Activated CD8-positive, alpha-beta memory T cell treated with anti-CD3 and anti-CD28 coated beads, Interleukin-2, amount 50 U/mL, for 24 hours (primary cell): ENCODE results near the gene CCNJL.
"Not testable (repeated sequence)": the region's sequence is repeated elsewhere in the genome, so short reads cannot be mapped to it uniquely, and the experiment has no call there.

Experiments
- DNase-seq: peaks from one replicate; pipeline ENCODE4 v3.0.0-alpha.2; 2020; ENCODE audit errors: extremely low read depth

Gene CCNJL

DNA sequence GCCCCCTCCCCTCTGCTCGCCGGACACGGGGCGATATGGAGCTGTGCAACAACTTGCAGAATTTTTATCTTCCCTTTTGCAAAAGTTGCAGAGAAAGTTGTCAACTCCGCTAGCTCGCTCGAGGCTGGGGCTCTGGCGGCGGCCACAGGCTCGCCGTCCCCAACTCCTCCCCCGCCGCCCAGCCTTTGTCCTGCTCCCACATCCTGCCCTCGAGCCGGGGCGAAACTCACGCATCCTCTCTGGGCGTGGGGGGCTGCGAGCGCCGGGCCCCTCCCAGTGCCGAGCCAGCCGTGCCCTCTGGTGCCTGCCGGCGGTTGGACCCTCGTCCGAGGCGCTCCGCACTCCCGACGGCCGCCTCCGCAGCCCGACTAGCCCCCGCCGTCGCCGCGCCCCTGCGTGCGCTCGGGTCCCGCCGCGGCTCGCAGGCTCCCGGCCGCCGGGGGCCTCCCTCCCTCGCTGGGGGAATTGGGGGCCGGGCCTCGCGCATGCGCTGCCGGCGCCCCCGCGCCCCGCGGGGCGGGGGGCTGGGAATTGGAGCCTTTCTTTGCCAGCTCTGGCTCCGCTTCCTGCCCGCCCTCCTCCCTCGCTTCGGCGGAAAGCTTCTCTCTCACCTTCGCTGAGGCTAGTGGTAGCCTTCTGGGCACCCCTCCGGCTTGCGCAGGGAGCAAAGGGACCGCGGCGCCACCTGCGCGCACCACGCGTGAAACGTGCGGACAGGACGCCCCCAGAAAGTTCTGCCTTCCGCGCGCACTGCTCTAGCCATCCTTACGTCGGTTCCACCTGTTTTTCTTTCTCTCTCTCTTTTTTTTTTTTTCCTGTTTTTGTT, at the start of gene CCNJL:
CCNJL (minus strand) TSS at position 431 of the 826 bp plus-strand sequence. CDS start 641 bp downstream, outside the sequence.
- DNase-seq: no peak

- no peak for DNase-seq
These were observed 49.4 kb upstream of the CCNJL start for GRCh38 chr5:160361624-160362228.

DNA sequence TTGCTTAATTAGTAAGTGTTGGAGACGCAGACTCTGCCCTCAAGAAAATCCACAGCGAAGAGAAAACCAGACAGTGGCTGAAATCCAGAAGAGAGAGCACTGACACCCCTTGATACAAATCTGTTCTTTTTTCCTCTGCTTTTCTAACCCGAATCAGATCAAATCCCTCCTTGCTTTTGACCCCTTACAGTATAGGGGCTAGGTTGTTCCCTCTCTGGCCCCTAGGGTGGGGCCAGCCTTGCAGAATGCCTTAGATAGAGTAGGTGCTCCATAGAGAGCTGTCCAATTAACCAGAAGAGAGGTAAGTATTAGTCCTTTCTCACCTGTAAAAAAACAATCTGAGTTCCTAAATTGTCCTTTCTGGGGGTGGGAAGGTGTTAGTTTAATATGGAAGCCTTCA, 47.9 kb upstream of the CCNJL start:
- DNase-seq: no peak

DNA sequence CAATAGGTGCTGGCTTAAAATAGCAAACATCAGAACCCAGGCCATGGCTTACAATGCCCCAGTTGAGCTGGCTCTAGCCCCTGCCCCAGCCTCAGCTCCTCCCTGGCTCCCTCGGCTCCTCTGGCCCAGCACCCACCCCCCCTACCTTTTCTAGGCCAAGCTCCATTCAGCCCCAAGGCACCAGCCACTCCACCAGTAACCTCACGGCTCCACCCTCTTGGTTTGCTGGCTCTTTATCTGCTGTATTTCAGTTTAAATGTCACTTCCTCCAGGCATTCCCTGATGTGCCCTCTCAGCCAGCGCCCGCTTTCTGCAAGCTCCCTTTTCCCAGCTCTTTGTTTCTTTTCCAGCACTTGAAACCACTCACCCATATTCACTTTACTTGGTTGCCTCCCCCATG, 47.5 kb upstream of the CCNJL start:
- no peak for DNase-seq

DNA sequence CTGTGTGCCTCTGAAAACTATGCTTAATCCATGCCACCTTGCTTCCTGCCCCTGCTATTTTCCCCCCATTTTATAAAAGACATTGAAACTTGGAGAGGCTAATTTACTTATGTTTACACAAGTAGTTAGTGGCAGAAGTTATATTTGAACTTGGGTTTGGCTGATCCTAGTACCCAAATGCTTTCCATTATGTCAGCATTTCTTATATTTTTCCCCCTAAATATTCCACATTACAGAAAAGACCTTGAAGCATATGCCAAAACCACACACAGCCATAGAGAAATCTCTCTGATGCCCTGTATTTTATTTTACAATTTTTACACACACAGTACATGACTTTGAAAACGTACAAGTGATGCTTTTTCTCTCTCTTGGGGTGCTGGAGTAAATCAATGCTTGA, 46.9 kb upstream of the CCNJL start:
- no peak for DNase-seq

GRCh38 chr5:160357861-160358411, 45.6 kb upstream of the CCNJL start:
- DNase-seq: no peak

- no peak for DNase-seq
These were observed 45.0 kb upstream of the CCNJL start for GRCh38 chr5:160357394-160357793.

GRCh38 chr5:160356550-160357347, 44.4 kb upstream of the CCNJL start:
- DNase-seq: no peak

- DNase-seq: no peak
These were observed 42.3 kb upstream of the CCNJL start for GRCh38 chr5:160354666-160355065.

- DNase-seq: no peak
These were observed 41.0 kb upstream of the CCNJL start for GRCh38 chr5:160353379-160353778.

DNA sequence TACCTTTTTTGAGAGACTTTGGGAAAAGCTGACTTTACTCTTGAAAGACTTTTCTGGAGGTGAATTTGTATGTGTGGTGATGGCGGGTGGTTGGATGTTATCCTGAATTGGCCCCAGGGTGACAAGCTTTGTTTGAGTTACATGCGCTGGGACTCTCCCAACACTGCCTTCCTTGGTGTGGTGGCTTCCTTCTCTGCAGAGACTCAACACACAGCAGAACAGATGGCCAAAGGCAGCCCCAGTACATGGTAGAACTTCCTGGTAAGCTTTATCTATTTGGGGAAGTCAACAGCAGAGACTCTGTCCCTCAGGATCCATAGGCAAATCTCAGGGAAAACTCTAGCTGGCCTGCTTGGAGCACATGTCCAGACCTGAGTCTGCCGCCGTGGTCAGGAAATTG, 39.9 kb upstream of the CCNJL start:
- no peak for DNase-seq

DNA sequence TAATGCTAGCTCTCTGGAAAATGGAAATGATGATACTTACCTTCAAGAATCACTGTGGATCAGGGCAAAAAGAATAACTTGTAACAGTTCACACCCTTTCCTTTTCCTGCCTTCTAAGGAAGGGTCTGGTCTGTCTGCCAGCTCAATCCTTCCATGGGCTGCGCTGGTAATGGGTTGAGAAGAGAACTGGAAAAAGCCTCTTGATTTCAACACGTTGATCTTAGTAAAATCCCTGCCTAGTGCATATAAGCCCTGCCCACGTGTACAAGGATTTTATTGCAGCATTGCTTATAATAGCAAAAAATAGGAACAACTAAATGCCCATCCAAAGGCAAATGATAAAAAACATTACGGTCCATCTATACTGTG, 37.6 kb upstream of the CCNJL start:
- no peak for DNase-seq

GRCh38 chr5:160349249-160349934, 37.0 kb upstream of the CCNJL start:
- DNase-seq: no peak

DNA sequence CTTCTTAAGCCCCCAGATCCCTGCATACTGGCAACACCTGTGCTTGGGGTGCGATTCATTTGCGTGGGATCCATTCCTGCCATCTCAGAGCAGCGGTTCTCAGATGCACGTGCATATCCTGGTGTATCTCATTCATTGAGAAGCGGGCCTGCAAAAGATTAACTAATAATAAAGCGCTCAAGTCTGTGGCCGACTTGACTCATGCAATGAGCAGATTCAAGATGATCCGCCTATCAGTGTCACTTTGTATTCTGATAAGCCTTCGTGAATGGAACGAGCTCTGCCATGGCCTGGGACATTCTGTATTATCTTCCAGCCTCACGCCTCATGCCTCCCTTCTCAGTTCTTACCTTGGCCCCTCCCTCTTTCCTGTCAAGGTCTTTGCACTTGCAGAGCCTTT, 35.7 kb upstream of the CCNJL start:
- DNase-seq: no peak

- no peak for DNase-seq
These were observed 35.1 kb upstream of the CCNJL start for GRCh38 chr5:160347448-160347847.

DNA sequence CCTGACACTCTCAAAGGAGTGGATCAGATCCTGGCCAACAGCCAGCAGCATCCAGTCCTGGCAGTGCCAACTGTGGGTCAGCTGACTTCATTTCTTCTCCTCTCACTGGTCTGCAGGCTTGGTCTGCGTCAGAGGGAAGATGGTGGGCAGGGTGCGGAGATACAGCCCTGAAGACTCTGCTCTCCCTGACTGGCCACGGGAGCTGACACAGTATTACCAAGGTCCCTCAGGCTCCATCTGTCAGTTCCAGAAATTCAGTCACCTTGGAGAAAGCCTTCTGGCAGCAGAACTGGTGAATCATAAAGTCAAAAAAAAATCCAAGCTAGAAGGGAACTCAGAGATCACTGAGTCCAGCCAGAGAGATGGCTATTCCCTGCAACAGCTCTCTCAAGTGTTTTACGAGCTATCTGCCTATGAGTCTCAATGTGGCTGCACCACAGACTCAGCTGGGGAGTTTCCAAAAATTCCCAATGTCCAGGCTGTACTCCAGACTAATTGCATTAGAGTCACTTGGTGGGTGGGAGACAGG, 30.1 kb upstream of the CCNJL start:
- no peak for DNase-seq

GRCh38 chr5:160341309-160341870, 29.0 kb upstream of the CCNJL start:
- no peak for DNase-seq

GRCh38 chr5:160340513-160340912, 28.1 kb upstream of the CCNJL start:
- not testable (repeated sequence) for DNase-seq

DNA sequence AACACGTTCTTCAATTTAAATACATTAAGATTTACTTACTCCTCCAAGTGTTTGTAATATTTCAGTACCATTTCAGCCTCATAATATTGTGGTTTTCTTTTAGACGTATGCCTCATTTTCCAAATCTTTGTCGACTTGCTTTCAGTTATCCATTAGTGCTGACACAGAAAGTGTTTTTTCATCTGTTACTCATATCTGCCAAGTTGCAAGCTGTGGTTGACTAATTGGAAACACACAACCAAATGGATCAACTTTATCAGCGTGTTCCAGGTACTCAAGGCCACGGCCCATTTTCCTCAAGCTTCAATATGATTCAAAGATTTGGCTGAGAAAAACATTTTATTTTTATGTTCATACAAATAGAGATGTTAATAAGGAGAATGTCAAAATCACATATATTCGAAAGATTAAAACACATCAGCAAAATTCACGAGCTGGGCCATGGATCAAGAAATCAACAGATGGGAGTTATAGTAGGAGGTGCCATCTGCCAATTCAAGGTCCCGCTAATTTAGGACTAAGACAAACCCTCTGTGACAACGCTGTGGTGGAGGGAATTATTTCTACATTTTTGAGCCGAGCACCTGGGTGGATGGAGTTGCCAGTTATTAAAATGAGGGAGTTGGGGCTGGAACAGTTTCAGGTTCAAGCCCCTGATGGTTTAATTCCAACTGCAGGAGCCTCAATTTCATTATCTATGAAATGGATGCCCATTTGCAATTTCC, 27.2 kb upstream of the CCNJL start:
- no peak for DNase-seq

DNA sequence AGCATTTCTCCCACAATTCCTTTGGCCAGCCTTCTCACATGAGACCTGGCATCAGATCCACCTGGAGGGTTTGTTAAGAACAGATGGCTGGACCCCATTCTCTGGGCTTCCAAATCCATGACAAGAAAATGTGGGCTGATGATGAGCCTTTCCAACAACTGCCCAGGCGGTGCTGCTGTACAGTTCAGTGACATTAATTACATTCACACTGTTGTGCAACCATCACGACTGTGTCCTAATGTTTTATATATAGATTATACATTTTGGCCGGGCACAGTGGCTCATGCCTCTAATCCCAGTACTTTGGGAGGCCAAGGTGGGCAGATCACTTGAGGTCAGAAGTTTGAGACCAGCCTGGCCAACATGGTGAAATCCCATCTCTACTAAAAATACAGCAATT, 22.4 kb upstream of the CCNJL start:
- not testable (repeated sequence) for DNase-seq

DNA sequence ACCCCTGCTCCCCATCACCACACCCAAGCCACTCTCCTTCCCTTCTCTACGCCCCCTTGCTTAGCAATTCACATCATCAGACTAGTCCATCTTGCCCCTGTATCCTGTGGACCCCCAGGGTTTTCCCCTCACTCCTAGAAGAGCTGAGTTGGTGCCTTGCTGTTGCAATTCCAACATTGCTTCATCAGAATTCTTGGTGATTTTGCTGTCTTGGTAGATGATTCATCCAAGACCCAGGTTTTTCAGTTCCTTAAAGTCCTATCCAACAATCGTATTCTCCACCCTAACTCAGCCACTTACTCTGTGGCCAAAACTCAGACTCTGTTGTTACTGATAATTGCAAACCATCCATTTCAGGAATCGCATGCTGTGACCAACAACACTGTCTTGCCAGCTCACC, 21.4 kb upstream of the CCNJL start:
- no peak for DNase-seq
